Measurements from ENCODE around the gene LATS1.
A peak's percentile ranks its signal among the peaks of the same experiment; 100 is the strongest.
"Not testable (repeated sequence)": the region's sequence is repeated elsewhere in the genome, so short reads cannot be mapped to it uniquely, and the experiment has no call there.

LATS1 gene

DNA sequence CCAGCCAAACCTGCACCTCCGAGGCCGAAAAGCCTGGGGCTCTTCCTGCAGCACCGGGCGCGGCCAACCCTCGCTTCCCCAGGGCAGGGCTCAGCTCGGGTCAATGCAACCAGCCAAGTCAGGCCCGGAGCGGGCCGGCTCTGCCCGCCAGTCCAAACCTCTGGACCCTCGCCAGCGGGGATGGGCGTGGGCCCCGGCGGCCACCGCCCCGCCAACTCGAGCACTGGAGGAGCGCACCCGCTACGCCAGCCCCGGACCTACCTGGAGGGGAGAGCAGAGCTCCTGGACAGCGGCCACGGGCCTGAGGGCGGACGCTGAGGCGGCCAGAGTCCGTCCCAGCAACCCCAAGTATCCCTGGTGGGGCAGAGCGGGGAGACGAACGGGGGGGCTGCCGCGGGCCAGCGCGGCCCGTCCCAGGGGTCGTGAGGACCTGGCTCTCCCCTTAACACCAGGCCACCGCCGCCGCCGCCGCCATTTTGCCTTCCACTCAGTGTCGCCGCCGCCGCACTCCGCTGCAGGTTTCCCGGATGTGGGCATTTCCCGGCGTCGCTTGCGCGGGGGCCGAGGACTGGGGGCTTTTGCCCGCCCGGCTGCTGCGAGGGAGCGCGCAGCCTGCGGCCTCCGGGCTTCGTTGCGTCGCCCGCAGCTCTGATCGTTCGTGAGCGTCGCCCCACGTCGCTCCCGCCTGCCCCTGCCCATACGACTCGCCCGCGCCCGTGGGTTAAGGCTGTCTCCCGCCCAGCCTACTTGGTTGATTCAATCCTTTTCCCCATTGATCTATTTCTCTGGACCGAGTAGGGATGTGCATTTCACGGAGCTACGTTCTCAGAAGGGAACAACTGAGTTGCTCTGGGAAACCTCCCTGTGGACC, at the start of gene LATS1:
TSS of gene LATS1 (minus strand) at position 514 of the 871 bp plus-strand sequence. CDS start 15,975 bp downstream, outside the sequence.
- peak; percentile 98 for DNase-seq

DNA sequence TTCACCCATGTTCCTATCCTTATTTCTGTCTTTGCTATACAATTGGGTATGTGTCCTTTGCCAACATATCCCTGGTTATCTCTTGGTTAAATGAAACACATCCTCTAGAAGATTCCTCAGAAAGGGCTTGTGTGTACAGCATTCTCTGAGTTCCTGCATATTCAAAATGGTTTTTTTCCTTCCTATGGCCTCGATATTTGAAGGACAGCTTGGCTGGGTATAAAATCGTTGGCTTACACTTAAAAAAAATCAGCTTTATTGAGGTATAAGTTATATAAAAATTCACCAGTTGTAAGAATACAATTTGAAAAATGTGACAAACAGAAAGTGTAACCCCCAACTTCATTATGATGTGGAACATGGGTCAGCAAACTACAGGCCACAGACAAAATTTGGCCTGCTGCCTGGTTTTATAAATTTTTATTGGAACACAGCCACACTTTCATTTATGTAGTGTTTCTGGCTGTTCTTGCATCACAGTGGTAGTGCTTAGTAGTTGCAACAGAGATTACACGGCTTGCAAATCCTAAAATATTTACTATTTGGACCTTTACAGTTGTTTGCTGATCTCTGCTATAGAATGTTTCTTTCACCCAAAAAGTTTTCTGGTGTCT, 48.4 kb upstream of the LATS1 start:
- no peak for DNase-seq

DNA sequence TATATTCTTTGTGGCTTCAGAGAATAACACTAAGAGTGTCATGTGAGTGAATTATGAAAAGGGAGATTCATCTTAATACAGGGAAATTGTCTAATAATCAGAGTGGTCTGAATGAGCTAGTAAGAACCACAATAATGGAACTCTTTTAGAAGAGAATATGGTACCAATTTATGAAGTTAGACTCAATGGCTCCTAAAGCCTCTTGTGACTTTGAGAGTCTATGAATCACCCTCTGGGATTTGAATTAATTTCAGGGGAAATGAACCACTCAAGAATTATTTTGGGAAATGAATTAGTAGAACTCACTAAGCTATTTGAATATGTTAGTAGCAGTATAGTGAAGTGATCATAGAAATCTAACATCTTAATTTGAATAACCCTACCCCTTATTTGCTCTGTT, 46.0 kb upstream of the LATS1 start:
- no peak for DNase-seq

DNA sequence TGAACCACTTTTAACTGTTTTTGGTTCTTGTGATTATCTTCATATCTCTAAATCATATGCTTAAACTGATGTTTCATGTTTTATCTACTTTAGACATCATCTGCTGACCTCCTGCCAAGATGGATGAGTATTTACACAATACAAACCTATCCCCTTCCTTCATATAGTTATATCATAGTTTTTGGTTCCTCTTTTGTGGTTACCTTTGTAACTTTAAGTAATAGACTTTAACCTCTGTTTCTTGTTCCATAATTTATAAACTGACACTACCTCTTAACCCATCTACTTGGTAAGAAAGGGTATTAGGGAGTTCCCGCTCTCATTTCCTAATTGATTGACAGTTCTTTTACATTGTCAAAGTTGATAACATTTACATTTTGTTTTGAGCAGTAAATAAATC, 43.5 kb upstream of the LATS1 start:
- DNase-seq: no peak

- DNase-seq: no peak
Measured at GRCh38 chr6:149756261-149756636, 38.3 kb upstream of the LATS1 start.

- DNase-seq: no peak
Measured at GRCh38 chr6:149755300-149756260, 37.7 kb upstream of the LATS1 start.

- no peak for DNase-seq
Measured at GRCh38 chr6:149754548-149754947, 36.6 kb upstream of the LATS1 start.

DNA sequence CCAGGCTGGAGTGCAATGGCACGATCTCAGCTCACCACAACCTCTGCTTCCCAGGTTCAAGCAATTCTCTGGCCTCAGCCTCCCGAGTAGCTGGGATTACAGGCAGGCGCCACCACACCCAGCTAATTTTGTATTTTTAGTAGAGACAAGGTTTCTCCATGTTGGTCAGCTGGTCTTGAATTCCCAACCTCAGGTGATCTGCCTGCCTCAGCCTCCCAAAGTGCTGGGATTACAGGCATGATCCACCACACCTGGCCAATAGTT, 35.4 kb upstream of the LATS1 start:
- DNase-seq: not testable (repeated sequence)

- no peak for DNase-seq
Measured at GRCh38 chr6:149752600-149753373, 34.9 kb upstream of the LATS1 start.

DNA sequence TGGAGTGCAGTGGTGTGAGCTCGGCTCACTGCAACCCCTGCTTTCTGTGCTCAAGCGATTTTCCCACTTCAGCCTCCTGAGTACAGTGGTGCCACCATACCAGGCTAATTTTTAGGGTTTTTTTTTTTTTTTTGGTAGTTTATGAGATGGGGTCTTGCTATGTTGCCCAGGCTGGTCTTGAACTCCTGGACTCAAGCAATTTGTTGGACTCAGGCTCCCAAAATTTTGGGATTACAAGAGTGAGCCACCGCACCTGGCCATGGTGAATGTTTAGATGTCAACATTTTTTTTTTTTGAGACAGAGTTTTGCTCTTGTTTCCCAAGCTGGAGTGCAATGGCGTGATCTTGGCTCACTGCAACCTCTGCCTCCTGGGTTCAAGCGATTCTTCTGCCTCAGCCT, 34.0 kb upstream of the LATS1 start:
- DNase-seq: not testable (repeated sequence)

DNA sequence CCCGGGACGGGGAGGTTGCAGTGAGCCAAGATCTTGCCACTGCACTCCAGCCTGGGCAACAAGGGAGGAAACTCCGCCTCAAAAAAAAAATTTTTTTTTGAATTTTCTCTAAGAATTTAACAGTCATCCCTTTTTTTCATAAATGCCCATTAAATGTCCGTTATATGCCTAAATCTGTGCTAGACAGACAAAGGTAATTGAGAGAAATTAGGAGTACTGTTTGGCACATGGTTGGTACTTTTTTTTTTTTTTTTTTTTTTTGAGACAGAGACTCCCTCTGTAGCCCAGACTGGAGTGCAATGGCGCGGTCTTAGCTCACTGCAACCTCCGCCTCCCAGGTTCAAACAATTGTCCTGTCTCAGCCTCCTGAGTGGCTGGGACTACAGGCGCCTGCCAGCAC, 33.3 kb upstream of the LATS1 start:
- DNase-seq: no peak

DNA sequence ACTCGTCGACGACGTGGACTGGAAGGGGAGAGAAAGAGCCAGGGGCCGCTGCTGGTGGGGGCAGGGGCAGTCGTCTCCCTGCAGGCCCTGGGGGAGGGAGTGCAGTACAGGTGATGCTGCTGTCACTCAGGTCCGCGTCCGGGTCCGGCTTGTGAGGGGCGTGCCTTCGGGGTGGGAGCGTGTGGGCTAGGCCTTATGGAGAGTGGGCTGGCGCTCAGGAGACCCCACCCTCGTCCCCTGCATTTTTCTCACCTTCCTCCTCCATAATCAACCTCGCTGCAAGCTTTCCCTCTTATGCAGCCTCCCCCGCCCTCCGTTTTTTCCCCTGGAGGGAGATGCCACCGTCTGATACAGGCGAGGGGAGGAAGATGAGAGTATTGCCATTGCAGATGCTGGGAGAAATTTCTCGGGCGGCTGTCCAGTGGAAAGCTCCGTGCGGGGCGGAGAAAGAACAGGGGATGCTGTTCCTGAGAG, 32.3 kb upstream of the LATS1 start:
- DNase-seq: peak; percentile 83

DNA sequence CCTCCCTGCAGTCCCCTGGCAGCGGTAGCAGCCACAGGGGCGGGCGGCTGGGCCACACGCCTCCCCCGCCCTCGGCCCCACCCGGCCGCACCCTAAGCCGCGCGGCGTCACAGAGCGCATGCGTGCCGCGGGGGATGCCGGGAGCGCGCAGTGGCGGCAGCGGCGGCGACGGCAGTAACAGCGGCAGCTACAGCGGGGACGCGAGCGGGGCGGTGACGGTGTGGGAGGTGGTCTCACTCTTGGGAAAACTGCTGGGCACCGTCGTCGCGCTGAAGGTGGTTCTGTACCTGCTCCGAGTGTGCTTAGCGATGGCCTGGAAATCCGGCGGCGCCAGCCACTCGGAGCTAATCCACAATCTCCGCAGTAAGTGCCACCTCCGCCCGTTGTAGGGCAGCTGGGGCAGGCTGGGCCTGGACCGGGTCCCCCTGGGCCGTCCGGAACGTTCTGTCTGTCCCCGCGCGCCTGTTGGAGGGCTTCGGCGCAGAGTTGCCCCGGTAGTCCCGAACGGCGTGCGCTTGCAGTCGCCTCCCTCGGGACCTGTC, 31.8 kb upstream of the LATS1 start, which contains the start of gene PCMT1:
TSS of gene PCMT1 (plus strand) at position 148 of the 542 bp plus-strand sequence. CDS start at position 309, 161 bp downstream.
- peak; percentile 97 for DNase-seq

DNA sequence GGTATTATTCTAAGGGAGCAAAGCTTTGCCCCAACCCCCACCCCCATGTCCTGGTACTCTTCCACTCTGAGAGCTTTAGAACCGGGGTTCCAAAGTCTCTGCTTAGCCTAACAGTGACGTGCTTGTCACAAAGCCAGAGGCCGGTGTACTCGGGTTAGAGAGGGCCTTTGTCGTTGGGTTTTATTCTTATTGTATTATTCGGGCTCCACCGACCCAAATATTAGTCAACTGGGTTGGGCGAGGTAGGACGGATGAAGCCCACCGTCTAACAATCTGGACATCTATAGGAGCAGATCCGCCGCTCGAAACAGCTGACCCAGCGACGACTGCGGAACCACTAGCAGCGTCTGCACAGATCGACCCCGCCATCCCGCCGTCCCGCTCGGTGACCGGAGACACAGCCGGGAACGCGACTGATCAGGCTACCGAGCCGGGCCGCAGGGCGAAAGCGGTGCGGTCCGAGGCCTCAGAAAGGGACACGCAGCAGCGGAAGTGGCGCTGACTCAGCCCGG, 31.2 kb upstream of the LATS1 start:
- not testable (repeated sequence) for DNase-seq

DNA sequence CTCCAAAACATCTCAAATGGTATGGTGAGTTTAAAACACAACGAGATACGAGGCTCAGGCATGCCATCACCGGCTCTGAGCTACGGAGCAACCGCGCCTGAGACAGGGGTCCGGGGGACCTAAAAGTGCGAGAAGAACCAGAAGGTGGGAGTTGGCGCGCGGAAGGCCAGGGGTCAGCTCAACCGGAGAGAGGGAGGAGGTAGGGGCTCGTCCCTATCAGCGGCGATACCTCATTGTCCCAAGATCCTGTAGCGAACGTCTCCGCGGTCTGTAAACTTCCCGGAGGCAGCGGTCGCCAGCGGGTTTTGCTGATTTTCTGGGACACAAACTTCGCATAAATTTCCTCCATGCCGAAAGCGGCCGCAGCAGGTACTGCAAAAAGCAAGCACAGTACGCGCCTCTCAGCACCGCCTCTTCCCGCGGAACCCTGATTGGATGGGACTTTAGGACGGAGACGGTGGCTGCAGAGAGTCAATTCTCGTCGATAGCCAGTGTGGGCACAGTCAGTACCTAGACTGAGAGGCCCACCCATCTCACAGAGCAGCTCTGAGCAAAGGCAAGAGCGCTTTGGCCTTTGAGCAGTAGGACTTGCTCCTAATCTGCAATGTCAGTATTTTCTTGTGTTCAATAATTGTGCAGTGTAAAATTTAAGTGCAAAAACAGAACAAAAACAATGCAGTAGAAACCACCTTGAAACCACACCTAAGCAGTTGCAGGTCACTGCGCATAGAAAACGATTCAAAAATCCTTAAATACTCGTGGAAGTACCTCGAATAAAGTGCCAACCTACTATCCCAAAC, 28.4 kb upstream of the LATS1 start, which contains the start of gene NUP43:
TSS of gene NUP43 (minus strand) at position 383 of the 800 bp plus-strand sequence. CDS start at position 349, 34 bp downstream.
- peak; percentile 96 for DNase-seq

DNA sequence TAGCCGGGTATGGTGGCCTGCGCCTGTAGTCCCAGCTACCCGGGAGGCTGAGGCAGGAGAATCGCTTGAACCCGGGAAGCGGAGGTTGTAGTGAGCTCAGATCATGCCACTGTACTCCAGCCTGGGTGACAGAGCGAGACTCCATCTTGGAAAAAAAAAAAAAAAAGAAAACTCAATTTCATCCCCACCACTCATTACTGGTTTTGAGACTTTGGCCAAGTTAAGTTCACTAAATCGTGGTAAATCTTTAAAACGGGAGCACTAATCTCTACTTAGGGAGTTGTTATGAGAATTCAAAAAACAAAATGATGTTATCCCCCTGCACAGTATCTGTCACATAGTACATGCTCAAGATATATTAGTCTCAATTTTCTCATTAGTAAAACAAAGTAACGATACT, 27.4 kb upstream of the LATS1 start:
- DNase-seq: not testable (repeated sequence)

GRCh38 chr6:149734915-149735314, 17.0 kb upstream of the LATS1 start:
- DNase-seq: no peak

DNA sequence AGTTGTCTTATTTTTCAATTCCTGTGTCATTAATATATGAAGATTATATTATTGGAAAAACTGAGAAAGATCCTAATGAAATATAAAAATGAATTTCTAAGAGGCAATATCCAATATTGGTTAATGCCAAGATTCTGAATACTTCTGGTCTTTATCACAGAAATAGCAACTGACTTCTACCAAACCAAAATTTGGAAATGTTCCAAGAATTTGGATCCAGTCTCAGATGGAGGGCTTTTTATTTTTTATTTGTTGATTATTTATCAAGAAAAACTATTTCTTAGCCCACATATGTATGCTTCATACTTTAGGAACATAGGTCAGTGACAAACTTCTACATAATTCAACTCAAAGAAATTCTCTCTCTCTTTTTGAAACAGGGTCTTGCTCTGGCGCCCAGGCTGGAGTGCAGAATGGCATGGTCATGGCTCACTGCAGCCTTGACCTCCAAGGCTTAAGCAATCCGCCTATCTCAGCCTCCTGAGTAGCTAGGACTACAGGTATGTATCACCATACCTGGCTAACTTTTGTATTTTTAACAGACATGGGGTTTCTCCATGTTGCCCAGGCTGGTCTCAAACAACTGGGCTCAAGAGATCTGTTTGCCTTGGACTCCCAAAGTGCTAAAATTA, 15.3 kb upstream of the LATS1 start:
- DNase-seq: no peak

- no peak for DNase-seq
Measured at GRCh38 chr6:149729824-149730223, 11.9 kb upstream of the LATS1 start.
